Measurements from ENCODE around the gene TTLL10.

The TTLL10 gene

DNA sequence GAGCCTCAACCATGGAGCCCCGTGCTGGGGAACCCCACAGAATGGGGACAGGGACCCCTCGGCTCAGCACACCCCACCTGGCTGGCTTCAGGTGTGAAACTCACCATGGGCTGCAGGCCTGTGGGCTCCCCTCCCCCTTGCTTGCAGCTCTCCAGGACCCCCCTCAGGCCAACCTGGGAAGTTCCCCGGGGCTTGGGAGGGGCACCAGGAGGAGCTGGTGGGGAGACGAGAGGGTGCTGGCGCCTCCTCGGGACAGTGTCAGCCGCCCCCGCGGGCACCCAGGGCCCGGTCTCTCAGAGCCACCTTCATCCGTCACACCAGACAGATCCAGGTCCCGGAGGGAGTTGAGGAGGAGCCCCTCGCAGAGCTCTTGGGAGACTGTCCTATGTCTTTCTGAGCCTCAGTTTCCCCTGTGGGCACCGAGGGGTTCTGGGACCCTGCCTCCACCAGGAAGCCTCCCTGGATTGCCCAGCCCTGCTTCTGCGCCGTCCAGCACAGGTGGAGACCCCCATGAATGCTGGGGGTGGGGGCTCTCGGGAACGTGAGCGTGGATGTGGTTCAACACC, 33.4 kb downstream of the TTLL10 start:
- no peak for DNase-seq

DNA sequence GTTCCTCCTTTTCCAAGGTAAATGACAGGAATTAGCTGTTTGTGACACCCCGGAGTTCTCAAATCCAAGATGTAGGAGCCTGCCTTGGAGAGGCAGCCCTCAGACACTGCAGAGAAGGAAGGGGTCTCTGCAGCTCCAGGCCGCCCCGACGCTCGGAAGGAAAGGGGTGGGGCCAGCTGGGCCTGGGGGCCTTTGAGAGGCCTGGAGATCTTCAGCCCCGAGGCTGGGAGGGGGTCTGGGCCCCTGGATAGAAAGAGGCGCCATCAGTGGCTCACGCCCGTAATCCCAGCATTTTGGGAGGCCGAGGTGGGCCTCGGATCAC, 33.9 kb downstream of the TTLL10 start:
- DNase-seq: no peak

DNA sequence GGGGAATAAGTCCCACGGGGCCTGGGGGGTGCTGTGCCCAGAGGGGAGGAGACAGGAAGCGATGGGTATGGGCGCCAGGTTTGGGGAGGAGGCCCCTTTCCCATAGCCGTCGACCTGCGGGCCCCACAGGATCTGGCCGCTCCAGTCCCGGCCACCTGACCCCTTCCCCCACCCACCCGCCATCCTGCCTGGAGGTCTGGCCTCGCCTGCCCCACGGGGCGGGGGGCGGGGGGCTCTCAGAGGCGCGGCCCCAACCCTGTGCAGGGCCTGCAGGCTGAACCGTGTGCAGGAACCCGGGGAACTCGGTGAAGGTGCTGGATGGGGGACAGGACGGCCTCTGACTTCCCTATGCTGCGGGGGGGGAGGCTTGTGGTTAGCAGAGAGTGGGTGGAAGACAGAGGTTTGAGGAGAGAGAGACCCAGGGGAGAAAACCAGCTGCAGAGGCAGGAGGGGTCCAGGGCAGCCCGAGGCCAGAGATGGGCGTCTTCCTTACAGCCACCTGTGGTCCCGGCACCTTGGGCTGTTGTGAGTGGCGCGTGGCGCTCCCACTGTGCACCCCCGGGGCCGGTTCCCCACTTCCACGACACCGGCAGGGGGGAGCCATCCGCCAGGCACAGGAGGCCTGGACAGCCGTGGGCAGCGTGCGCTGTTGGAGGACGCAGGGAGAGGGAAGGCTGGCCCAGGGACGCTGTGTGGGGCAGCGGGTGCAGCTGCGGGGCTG, 35.2 kb downstream of the TTLL10 start:
- no peak for DNase-seq

DNA sequence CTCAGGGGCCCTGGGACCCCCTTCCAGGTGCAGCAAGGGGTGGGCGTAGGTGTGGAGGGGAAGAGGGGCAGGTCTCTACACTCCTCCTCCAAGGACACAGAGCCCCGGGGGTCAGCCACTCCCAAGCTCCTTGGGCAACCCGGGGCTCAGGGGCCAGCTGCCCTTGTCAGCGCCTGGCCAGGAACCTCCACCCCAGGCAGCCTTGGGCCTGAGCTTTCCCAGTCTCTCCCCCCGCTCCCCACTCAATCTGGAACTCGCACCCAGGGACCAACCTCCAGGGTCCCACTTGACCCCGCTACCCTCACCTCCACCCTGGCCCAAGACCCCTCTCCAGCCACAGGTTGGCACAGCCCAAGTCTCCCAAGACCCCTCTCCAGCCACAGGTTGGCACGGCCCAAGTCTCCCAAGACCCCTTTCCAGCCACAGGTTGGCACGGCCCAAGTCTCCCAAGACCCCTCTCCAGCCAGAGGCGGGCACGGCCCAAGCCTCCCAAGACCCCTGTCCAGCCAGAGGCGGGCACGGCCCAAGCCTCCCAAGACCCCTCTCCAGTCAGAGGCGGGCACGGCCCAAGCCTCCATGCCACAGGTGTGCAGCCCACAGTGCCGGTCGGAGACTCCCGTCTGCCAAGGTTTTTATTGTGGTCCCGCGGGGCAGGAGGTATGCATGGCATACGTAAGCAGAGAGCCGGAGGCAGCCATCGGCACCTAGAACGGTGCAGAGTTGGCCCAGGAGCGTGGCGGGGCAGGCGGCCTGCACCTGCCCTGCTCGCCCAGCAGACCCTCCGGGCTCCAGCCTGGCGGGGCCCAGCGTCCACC, 37.3 kb downstream of the TTLL10 start:
- DNase-seq: no peak

DNA sequence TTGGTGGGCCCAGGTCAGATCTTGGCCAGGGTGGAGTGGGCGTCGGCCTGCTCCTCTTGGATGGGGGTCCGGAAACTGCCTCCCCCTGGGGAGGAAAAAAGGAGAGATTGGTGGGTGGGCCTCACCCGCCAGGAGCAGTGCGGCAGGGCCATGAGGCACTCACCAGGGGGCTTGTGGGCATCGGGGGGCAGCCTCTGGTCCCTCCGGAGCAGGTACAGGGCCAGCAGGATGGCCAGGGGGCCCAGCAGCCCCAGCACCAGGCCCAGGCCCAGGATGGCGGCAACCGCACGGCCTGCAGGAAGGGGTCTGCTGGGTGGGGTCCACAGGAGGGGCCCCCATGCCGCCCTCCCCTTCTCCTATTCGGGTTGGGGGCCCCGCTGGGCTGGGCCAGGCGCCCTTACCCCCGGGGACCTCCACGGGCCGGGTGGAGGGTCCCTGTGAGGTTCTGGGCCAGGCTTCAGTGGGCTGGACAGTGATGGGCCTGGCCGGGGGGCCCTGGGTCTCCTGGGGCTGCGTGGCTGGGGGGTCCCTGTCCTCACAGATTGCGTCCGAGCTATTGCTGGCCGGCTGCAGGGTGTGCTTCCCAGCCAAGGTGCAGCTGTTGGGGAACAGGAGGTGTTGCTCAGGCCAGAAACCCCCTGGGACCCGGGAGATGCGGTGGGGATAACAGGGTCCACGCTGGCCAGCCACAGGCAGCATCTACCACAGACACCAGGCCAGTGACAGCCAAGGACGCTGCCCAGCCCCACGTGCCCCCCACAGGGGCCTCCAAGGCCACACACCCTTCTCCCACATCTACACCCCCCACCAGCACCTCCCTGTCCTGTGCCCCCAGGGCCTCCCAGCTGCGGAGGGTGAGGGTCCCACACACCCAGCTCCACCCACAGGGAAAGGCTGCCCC, 38.1 kb downstream of the TTLL10 start:
- no peak for DNase-seq

DNA sequence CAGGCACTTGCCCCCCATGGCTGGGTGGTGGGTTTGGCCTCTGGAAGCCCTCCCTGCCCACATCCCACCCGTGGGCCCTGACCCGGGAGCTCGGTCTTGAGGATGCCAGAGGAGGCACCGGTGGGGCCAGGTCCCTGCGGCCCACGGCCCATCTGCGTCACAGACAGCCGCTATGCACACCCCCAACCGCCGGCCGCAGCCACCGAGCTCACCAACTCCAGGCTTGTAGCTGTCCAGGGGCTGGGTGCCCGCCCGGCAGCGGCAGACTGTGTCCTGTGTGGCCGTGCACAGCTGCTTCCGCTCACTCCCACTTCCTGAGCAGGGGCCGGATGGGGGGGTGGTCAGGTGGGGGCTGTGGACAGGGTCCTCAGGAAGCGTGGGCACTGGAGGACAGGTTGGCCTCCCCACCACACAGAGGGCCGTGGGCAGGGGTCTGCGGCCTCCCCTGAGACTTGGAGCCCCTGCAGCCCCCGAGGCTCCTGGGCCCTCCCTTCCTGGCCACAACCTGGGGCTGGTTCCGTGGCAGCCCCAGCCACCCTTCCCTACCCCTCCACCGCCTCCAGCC, 39.2 kb downstream of the TTLL10 start:
- DNase-seq: no peak

DNA sequence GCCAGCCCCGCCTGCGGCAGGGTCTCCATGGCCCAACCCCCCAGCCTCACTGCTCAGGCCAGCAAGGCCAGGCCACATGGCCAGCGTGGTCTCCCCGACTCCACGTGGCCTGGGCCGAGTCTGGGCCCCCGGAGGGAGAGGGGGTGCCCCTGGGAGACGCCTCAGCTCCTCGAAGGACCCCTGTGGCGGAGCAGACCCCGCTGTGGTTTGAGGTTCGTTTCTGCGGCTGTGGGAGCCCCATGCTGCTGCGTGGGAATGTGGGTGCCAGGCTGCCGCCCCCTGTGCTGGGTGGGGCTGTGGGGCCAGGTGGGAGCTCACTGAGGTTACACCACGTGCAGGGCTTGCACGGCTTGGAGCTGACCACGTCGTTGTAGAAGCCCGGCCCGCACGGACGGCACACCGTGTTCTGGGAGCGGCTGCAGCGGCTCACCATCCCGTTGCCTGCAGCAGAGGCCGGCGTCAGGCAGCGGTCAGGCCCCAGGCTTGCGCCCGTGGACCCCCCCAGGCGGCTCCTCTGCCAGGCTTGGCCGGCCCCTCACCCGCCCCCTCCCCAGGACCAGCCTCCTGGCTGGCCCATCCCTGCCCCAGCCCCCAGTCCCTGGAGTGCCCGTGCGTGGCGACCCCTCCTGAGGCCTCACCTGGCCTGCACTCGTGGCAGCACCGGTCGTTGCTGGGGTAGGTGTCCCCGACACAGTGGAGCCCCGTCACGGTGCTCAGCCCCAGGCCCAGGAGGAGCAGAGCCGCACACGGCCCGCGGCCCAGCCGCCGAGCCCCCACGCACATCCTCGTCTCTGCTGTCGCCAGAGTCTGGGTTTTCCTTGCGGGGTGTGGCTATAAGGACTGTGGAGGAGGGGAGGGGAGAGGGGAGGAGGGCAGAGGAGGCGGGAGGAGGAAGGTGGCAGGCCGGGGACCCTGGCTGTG, 39.9 kb downstream of the TTLL10 start, which contains the start of gene TNFRSF4:
TNFRSF4 (minus strand) TSS at position 809 of the 921 bp plus-strand sequence; CDS start at position 783, 26 bp downstream.
- no peak for DNase-seq

DNA sequence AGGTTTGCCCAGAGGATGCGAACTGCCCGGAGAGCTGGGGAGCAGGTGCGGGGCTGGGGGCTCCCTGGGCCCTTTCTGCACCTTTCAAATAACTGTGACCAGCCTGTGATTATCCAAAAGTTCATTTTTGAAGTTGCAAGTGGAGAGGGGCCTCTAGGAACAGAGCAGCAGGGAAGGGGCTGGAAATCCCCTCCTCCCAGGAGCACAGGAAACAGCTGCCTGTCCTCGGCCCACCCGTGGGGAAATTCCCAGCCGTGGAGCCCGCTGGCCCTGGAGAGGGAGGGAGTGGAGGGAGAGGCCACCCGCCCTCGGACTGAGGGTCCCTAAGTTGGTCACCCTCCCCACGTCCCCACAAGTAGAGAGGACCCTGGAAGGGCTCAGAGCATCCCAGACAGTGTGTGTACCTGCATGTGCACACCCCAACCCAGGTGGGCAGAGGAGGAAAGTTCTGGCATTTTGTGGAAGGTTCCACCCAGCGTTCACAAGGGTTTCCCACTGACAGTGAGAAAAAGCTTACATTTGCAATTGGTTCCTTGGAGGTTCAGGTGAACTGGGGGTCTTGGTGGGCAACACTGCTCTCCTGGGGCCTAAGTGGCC, 41.5 kb downstream of the TTLL10 start:
- no peak for DNase-seq

DNA sequence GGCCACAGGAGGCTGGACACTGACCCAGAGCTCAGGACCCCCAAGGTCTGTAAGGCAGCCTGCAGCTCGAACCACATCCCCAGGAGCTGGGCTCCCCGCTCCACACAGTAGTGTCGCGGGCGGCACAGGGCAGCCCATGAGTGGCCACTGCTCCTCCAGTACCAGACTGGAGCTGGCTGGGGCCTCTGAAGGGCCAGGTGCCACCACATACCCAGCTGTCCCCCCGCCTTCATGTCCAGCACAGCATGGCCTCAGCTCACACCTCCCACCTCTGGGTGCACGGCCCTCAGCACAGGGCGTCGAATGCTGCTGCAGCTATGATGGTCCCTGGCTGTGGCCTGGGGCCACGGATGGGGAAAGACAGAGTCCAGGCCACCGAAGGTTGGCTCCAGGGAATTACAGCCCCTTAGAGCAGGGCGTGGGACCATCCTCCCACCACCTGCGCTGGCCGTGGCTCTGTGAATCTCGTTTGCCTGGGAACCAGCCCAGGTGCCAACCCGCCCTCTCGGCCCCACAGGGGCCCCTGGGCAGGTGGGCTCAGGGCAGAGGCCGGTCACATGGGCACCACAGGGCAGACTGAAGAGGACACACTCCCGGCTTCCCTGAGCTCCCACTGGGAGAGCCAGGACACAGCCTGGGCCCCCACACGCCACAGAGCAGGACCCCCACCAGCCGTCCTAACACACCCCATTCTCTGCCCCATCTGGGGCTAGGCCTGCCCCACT, 42.4 kb downstream of the TTLL10 start:
- no peak for DNase-seq

DNA sequence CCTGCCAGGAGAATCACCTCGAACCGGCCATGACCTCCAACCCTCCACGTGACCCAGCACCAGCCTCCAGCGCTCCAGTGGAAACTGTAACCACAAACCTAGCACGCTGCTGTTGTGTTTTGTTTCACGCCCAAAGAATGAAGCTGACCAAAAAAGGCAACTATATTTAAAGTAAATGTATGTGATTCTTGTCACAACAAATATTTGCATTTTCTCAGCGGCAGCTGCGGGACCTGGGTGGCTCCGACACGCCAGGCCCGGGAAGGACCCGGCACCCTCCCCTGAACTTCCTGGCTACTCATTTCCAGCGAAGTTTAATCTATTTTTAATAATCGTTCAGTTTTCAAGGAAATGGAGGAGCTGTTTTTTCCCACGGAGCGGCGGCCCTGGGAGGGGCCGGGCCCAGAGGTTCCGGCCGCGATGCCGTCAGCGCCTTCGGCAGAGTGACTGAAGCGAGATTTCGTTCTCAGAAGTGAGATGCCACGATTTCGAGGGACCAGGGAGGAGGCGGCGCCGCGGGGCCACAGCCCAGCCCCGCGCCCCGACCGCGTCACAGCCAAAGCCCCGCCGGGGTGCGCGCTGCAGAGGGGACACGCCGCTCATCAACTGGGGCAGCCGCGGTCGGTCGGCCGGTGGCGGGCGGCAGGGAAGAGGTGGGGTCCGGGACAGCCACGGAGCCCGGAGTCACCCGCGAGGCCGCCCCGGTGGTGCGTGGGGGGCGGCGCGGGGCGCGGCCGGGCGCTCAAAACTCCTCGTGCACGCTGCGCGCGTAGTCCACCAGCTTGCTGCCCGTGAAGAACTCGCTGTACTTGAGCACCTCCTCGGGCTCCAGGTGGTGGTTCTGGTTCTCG, 43.3 kb downstream of the TTLL10 start:
- DNase-seq: no peak

DNA sequence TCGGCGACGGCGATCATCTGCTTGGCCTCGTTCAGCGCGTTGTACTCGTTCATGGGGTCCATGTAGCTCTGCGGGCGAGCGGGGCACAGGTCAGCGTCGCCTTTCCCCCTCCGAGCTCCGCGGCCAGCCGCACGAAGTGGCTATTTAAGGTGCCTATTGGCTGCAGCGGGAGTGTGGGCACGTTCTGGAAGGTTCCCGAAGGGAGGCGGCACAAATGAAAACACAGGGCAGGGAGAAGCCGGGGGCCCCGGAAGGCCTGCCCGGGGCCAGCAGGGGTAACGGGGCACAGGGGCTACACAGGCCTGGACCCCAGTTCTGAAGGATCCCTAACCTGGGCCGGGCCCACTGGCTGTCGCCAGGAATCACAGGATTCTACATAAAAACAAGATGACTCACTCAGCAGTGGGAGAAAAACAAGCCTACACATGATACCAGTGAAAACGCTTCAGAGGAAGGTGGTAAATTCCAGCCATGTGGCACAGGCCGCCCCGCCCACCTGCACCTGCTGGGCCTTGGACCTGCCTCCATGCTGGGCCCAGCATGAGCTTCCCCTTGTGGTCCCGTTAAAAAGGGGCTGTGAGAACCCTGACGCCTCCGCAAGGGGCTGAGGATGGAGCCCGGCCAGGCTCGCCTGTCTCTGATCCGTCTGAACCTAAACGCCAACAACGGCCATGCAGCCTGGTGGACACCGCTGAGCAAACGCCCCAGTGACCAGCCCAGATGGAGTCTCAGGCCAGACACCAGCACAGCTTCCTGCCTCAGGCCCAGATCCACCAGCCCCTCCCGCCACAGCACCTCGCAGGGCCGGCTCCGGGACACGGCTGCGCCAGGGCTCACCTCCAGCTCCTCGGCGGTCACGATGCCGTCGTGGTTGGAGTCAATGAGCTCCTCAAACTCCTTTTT, 44.2 kb downstream of the TTLL10 start:
- no peak for DNase-seq

DNA sequence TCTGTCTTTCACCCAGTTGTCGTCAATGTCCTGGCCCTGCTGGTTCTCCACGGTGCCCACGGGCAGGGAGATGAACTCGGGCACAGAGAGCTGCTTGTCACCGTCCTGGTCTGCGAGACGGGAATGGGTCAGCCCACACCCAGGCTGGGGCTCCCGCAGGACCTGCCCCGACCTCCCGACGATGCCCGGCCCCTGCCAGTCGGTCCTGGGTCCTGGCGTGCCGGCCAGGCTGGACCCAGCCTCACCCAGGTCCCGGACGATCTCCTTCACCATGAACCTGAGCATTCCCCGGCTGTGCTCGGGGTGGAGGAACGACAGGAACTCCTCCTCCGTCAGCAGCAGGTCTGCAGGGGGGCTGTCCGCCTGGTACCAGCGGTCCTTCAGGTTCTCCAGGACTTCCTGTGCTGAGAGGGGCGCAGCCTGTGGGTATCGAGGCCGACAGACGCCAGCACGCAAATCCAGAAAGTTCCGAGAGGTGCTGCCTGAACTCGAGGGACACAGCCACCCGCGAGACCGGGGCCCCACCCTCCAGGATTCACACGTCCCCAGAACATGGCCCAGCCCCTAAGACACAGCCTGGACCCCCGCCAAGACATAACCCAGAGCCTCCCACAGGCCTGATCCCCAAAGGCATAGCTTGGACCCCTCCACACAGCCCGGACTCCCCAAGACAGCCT, 45.0 kb downstream of the TTLL10 start:
- DNase-seq: no peak

DNA sequence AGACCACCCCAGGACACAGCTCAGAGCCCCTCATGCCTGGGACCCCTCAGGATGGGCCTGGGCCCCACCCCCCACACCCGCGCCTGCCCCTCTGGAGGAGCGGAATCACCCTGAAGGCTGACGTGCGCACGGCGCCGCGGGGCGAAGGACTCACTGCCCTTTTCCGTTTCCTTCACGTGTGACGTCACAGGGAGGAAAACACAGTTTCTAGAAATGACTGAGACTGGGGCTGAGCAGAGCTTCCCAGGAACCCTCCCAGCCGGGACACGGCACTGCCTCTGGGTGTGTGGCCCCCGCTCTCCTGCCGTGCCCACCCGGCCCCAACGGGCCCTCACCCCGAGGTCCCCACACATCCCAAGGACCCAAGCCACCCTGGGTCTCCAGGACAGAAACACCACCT, 45.7 kb downstream of the TTLL10 start:
- no peak for DNase-seq

DNA sequence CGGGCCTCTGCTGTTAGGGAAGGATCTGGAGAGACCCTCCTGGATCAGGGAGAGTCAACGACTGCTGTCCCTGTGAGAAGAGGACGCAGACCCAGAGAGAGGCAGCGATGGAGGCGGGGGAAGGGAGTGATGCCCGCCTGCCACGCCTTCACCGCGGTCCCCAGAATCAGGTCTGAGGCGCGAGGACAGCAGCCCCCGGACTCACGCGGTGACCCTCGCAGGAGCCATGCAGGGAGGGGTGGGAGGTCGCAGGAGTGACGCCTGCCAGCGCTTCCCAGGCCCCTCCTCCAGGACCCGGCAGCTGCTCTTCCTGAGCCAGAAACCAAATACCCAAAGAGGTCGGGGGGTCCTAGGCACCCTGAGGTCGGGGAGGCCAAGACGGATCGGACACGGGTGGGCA, 46.5 kb downstream of the TTLL10 start:
- DNase-seq: no peak

DNA sequence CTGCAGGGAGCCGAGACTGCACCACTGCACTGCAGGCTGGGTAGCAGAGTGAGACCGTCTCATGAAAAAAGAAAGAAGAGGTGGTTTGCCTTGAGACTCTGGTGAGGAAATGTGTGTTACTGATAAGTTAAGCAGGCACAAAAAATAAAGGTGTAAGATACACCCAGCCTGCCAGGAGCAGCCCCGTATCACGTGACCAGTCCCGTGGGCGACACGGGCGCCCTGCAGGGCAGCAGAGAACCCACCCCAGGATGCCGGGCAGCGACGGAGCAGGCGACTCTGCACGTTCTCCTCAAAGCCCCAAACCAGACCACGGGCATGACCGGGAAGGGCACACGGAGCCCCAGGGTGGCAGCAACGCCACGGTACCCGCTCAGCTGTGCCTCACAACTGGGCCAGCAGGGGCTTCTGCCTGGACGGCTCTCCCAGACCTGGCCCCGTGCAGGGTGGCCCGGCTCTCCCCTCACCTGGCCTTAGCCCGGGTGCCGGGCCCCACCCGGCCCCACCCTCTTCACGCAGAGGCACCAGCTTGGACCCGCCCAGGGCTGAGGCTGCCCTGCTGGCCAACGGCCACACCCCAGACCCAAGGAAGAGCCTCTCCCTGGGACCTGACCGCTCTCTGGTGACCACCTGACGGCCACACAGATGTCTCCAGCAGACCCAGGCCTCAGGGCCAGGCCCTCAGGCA, 48.4 kb downstream of the TTLL10 start:
- no peak for DNase-seq

DNA sequence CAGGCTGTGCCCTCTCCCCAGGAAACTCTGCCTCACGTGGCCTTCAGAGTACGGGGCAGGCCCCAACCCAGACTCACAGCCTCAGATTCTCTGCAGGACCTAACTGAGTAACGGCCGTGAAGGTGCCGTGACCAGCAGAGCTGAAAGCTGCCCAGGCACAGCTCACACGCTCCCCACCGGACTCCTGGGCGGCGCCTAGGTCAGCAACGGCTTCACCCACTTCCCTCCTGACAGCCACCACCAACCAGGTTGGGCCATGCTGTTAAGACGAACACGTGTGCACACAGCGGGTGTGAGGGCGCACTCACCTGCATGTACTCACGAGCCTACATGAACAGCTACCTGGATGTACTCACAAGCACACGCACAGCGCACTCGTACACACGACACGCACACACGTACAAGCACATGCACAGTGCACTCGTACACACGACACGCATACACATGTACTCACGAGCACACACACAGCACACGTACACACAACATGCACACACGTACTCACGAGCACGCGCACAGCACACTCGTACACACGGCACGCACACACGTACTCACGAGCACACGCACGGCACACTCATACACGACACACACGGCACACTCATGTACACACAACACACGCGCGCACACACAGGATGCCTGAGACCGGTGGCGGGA, 49.0 kb downstream of the TTLL10 start:
- DNase-seq: no peak

DNA sequence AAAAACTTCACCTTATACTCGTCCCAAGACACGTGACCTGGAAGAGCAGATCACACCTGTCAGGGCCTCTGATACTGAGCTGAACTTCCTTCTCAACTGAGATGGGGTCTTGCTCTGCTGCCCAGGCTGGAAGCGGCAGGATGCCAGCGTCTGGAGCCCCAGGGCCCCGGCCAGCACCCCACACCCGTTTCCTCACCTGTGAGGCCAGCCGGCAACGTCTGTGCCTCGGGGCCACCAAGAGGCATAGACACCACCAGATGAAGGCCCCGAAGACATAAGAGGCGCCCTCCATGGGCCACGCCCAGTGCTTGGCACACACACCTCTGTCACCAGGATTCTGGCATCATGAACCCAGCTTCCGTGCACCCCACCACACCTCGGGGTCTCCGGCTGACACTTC, 49.6 kb downstream of the TTLL10 start:
- no peak for DNase-seq
